Jurkat, Clone E6-1 (cell line): ENCODE measurements around the gene ADAD2.
A peak's percentile ranks its signal among the peaks of the same experiment; 100 is the strongest.

Source experiments
- DNase-seq: peaks from one replicate; pipeline ENCODE4 v3.0.0-alpha.2; 2011; ENCODE audit warnings: low read depth, low spot score
- H3K4me3 ChIP-seq: 2 replicates; pipeline ENCODE4 v1.5.1; 2011; ENCODE audit warnings: mild to moderate bottlenecking, low read length, control low read depth, moderate library complexity

Gene ADAD2

DNA sequence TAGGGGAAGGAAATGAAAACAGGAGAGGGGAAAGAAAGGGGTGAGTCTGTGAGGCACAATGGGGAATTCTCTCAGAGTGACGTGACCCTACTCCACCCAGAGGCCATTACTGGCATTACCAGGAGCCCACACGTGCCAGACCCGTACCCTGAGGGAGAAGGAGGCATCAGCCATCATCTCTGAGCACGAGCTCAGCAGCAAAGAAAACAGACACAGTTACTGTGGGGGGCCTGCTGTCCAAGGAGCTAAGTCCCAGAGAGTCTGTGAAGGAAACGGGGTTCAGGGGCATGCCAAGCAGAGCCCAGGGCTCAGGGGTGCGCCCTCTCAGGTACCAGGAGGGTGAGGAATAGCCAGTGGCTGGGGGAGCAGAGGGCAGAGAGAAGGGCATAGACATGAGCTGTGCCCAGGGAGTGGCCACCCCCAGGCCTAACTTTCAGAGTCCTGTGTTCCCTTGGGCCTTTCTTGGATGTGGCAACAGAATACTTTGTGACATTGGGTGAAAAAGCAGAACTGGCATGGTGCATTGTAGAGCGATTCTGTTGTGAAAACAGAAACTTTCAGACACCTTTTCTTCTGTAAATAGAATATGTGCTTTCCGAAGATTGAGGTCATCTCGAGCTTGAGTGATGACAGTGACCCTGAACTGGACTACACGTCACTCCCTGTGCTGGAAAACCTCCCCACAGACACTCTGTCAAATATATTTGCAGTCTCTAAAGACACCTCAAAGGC is 15.4 kb upstream of the ADAD2 start:
- no peak overlapping the region for H3K4me3 ChIP-seq
- peak; percentile 50 for DNase-seq

DNA sequence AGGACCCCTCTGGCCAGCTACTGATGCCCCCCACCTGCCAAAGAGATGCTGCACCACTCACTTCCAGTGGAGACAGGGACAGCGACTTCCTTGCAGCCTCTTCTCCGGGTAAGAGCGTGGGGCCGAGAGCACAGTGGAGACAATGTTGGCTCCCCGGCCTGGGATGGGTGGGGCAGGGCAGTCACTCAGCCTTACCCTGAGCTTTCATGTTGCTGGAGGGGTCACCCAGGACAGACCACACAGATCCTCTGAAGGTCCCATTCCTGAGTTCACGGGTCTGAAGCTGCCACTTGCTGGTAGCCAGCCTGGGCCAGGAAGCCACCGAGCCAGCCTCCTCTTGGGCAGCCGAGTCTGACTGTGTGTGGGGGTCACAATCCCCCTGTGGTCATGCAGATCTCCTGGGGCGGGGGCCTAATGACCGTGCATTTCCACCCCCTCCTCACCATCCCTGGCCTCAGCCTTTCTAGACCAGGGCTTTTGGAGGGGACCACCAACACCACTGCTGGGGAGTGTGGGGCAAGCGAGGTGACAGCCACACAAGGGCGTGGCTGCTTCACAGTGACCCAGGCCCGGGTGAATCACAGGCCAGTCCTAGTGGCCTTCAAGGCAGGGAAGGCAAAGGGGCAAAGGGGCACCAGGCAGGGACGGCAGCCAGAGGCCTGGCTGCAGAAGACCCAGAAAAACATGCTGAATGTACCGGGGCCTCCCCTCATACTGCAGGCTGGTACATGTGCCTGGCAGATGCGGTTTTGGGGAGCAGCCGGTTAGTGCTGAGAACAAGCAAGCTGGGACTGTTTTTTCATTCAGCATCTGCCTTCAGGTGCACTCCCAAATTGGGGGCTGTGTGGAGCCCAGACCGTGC is 14.5 kb upstream of the ADAD2 start:
- no peak overlapping the region for H3K4me3 ChIP-seq
- DNase-seq, result no peak

DNA sequence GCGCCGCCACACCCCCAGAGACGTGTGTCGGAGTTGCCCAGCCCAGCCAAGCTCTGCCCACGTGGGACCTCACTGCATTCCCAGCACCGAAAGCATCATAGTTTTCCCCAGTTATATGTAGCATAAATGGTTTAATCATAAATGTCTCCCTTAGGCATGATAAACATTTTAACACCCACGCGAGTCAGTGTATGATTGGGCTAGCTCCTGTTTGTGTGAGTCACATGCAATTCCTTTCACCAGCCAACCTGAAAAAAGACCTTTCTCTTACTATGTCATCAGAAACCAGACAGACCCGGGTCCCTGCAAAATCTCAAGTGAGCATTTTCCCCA is 13.2 kb upstream of the ADAD2 start:
- DNase-seq, result no peak
- H3K4me3 ChIP-seq, result no peak overlapping the region

- no peak overlapping the region for H3K4me3 ChIP-seq
- DNase-seq, result no peak
Observed at GRCh38 chr16:84178146-84178765, 12.7 kb upstream of the ADAD2 start.

DNA sequence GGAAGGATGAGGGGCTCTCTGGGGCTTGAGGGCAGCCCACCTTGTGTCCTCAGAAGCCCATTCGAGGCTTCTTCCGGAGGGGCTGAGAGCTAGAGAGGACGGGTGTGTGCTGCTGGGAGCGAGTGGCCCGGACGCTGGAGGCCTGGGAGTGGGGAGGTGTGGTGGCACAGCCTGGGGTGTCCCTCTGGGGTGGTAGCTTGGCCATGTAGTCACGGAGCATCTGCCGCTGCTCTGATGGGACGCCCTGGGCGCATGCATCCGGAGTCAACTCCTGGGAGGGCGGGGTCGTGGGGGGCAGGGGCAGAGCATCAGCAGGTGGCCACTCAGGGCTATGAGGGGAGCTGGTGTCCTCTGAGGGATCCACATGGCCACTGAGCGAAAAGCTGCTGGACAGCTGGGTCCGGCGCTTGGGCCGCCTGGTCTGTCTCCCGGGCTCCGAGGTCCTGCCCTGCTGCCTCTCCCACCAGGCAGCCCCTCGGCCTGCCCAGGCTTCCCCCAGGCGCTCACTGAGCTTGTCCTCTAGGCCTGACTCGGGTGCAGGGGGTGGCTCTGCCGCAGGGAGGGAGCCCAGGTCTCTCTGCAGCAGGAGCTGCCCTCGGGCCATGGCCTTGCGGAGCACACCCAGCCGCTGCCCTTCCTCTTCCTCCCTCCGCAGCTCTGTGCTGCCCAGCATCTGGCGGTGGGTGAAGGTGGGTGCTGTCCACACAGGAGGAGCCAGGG is 11.9 kb upstream of the ADAD2 start:
- DNase-seq, result no peak
- H3K4me3 ChIP-seq, result no peak overlapping the region

GRCh38 chr16:84179612-84180320 is 11.2 kb upstream of the ADAD2 start:
- no peak for DNase-seq
- no peak overlapping the region for H3K4me3 ChIP-seq

DNA sequence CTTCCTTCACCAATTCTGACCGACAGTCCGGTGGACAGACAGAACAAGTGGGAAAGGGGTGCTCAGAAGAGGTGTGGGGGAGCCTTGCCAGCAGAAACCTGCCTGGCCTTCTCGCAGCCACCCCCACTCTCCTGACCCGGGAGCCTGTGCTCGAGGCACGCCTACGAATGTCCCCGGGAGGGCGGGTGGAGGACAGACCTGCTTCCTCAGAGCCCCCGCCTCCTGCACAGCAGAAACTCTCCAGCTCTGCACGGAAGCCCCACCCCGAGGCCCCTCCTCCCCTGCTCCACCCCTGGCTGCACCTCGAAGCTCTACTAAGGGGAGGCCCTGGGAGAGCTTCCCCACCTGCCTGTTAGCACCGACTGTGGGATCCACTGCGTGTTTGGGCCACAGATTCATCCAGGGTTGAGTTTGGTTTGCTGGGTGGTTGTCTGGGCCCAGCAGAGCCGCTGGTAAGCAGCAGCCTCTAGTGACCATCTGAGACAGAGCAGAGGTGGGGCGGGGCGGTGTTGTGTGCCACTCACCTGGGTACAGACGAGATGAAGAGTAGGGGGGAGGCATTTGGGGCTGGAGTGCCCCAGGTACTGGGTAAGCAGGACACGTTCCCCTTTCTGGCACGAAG is 10.3 kb upstream of the ADAD2 start:
- no peak overlapping the region for H3K4me3 ChIP-seq
- no peak for DNase-seq

GRCh38 chr16:84181144-84181915 is 9.6 kb upstream of the ADAD2 start:
- no peak for DNase-seq
- no peak overlapping the region for H3K4me3 ChIP-seq

- no peak for DNase-seq
- no peak overlapping the region for H3K4me3 ChIP-seq
Observed at GRCh38 chr16:84182104-84182503, 8.9 kb upstream of the ADAD2 start.

GRCh38 chr16:84182680-84183571 is 8.0 kb upstream of the ADAD2 start:
- H3K4me3 ChIP-seq, result no peak overlapping the region
- no peak for DNase-seq

DNA sequence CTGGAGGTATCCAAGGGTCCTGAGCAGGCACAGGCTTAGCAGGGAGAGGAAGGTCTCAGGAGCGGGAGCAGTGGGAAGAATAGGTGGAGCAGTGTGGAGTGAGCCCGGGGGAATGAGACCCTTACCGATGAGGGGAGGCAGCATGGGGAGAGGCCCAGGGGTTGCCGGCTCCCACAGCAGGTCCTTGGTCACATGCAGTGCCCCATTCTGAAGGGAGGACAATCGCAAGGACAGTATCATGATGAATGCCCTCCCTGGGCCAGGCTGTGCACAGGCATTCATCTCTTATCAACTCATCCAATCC is 7.4 kb upstream of the ADAD2 start:
- no peak for DNase-seq
- no peak overlapping the region for H3K4me3 ChIP-seq

DNA sequence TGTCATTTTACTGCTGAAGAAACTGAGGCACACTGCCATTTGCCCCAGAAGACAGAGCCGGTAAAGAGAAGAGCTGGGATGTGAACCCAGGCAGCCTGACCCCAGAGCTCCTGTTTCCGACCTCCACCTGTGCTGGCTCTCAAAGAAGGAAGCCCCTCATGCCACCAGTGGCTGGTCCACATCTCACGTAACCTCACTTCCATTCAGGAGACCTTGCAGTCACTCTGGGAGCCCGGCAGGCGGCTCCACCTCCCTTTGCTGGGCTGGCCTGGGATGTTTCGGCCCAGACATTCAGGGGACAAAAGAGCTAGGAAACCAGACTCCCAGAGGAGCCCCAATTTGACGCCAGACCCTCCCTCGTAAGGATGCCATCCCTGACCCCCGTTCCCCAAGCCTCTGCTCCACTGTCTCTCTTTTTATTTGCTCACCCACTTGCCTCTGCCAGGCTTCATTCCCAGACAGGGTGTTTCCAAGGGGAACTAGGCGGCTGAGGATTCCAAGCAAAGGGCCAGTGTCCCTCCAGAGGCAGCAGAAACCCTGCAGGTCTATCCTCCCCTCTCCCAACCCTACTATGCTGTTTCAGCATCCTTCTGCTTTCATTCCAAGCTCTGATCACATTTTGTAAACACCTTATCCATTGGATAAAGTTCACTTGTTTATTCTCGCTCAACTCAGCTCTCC is 6.9 kb upstream of the ADAD2 start:
- no peak for DNase-seq

DNA sequence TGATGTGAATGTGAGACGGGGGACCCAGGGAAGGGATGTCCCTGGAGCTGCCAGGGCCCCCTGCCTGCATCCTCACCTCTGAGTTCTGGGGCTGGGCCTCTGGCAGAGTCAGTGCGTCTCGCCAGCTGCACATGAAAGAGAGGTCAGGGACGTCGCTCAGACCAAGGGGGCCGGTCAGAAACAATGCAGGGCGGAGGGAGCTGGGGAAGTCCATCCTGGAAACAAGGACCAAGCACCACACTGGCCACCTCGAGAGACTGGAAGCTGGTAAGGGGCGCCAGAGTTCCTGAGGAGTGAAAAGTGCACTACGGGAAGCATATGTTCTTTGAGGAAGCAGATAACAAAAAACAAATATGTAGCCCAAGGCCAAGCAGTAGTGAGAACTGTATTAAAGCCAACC is 6.2 kb upstream of the ADAD2 start:
- no peak for DNase-seq
- H3K4me3 ChIP-seq, result no peak overlapping the region

More for the DNA sequence above, 6.9 kb upstream of the ADAD2 start:
- no peak overlapping the region for H3K4me3 ChIP-seq

GRCh38 chr16:84186685-84187437 is 4.1 kb upstream of the ADAD2 start, which contains the start of gene TAF1C:
TSS of gene TAF1C (minus strand) at chr16:84187057. CDS start at chr16:84184988, 2,069 bp downstream.
- peak within 1 kb of the TSS; percentile 92 for H3K4me3 ChIP-seq
- peak; percentile 91 for DNase-seq

- DNase-seq, result no peak
- H3K4me3 ChIP-seq, result no peak overlapping the region
Observed at GRCh38 chr16:84191466-84191865, 509 bp downstream of the ADAD2 start.

GRCh38 chr16:84193480-84193879 is 2.5 kb downstream of the ADAD2 start:
- H3K4me3 ChIP-seq, result peak overlapping the region; percentile 32; the same call in 1 of the 2 replicates
- peak; percentile 92 for DNase-seq
